GM12864 (cell line): ENCODE results near the gene ZNF839.

Experiments used
- DNase-seq: peaks from one replicate; pipeline ENCODE4 v3.0.0-alpha.2; 2011; ENCODE audit warnings: low read depth
- H3K4me3 ChIP-seq: 2 replicates; pipeline ENCODE4 v1.5.1; 2011; ENCODE audit warnings: mild to moderate bottlenecking, low read depth, low read length, control low read depth
- CTCF ChIP-seq: IDR thresholded peaks from 2 replicates; pipeline ENCODE4 v1.5.1; 2011; ENCODE audit warnings: low read depth, mild to moderate bottlenecking, moderate library complexity, low read length, control low read depth, inconsistent platforms; ENCODE audit errors: missing control alignments

Gene ZNF839

GRCh38 chr14:102279688-102280348, 39.7 kb upstream of the ZNF839 start:
- no peak overlapping the region for H3K4me3 ChIP-seq
- no peak for TF ChIP-seq CTCF
- no peak for DNase-seq

- no peak for DNase-seq
- TF ChIP-seq CTCF = no peak
- no peak overlapping the region for H3K4me3 ChIP-seq
Observed at GRCh38 chr14:102280376-102280962, 39.1 kb upstream of the ZNF839 start.

GRCh38 chr14:102282751-102283465, 36.6 kb upstream of the ZNF839 start:
- no peak for DNase-seq
- TF ChIP-seq CTCF = no peak
- H3K4me3 ChIP-seq = no peak overlapping the region

- DNase-seq = no peak
- no peak for TF ChIP-seq CTCF
- H3K4me3 ChIP-seq = no peak overlapping the region
Observed at GRCh38 chr14:102283631-102284129, 35.9 kb upstream of the ZNF839 start.

GRCh38 chr14:102285106-102285505, 34.4 kb upstream of the ZNF839 start:
- DNase-seq = no peak
- no peak for TF ChIP-seq CTCF
- no peak overlapping the region for H3K4me3 ChIP-seq

- H3K4me3 ChIP-seq = no peak overlapping the region
- DNase-seq = no peak
- TF ChIP-seq CTCF = no peak
Observed at GRCh38 chr14:102288139-102288538, 31.4 kb upstream of the ZNF839 start.
